SU-DHL-6 (cell line): ENCODE results near the gene LTBP1.
"Not testable (repeated sequence)": the region's sequence is repeated elsewhere in the genome, so short reads cannot be mapped to it uniquely, and the experiment has no call there.

Experiments used
- H2AFZ ChIP-seq: fragments of 200-600 bp; sonication (generic); 2 replicates; pipeline ENCODE4 v1.6.1; 2014; ENCODE audit warnings: low read depth, mild to moderate bottlenecking, moderate library complexity, mixed read lengths, antibody characterized with exemption, low read length; ENCODE audit not compliant: severe bottlenecking
- H3F3A ChIP-seq: fragments of 200-600 bp; shearing (Covaris generic); 2 replicates; pipeline ENCODE4 v1.6.0; 2016; ENCODE audit warnings: antibody characterized with exemption, mild to moderate bottlenecking; ENCODE audit not compliant: insufficient read depth
- H3K27ac ChIP-seq: fragments of 200-600 bp; sonication (generic); 2 replicates; pipeline ENCODE4 v1.5.1; 2016; ENCODE audit warnings: low read depth, mild to moderate bottlenecking, low read length, moderate library complexity, mixed read lengths
- H3K27me3 ChIP-seq: fragments of 200-600 bp; sonication (generic), shearing (Covaris generic); 2 replicates; pipeline ENCODE4 v1.6.0; 2014; ENCODE audit warnings: mild to moderate bottlenecking, low read length
- H3K36me3 ChIP-seq: fragments of 200-600 bp; sonication (generic); 2 replicates; pipeline ENCODE4 v1.6.1; 2014; ENCODE audit warnings: mild to moderate bottlenecking, low read length, mixed read lengths
- H3K4me2 ChIP-seq: fragments of 300-600, 200-600 bp; shearing (Covaris generic), sonication (generic); 2 replicates; pipeline ENCODE4 v1.6.0; 2014; ENCODE audit warnings: low read length, low read depth, mild to moderate bottlenecking; ENCODE audit not compliant: poor library complexity, severe bottlenecking
- H3K4me3 ChIP-seq: fragments of 200-600 bp; sonication (generic); 2 replicates; pipeline ENCODE4 v1.5.1; 2014; ENCODE audit warnings: antibody characterized with exemption, low read length, mild to moderate bottlenecking, mixed read lengths; ENCODE audit not compliant: insufficient read depth, poor library complexity, severe bottlenecking
- H3K79me2 ChIP-seq: fragments of 200-600 bp; sonication (generic); 2 replicates; pipeline ENCODE4 v1.6.1; 2014; ENCODE audit warnings: mild to moderate bottlenecking, low read length, moderate library complexity; ENCODE audit not compliant: insufficient read depth
- H3K9ac ChIP-seq: fragments of 200-600 bp; sonication (generic); 2 replicates; pipeline ENCODE4 v1.7.0; 2014; ENCODE audit warnings: mild to moderate bottlenecking, low read length
- H3K9me2 ChIP-seq: fragments of 200-600 bp; sonication (generic); replicated peaks from 2 replicates; pipeline ENCODE4 v1.6.1; 2014; ENCODE audit warnings: low read length; ENCODE audit not compliant: insufficient read depth
- H3K9me3 ChIP-seq: fragments of 200-600 bp; sonication (generic); 2 replicates; pipeline ENCODE4 v1.6.1; 2014; ENCODE audit warnings: low read length, mixed read lengths; ENCODE audit not compliant: insufficient read depth
- H4K20me1 ChIP-seq: fragments of 200-600 bp; sonication (generic); 2 replicates; pipeline ENCODE4 v1.6.1; 2014; ENCODE audit warnings: low read depth, mild to moderate bottlenecking, antibody characterized with exemption, low read length, moderate library complexity, mixed read lengths
- CTCF ChIP-seq: fragments of 200-600 bp; sonication (generic); IDR thresholded peaks from one replicate; pipeline ENCODE4 v1.5.1; 2017; ENCODE audit warnings: antibody characterized with exemption, mild to moderate bottlenecking, low read length, moderate library complexity; ENCODE audit not compliant: insufficient read depth, poor library complexity, severe bottlenecking
- EZH2phosphoT487 ChIP-seq: fragments of 200-600 bp; sonication (generic), shearing (Covaris generic); conservative IDR thresholded peaks from 2 replicates; pipeline ENCODE4 v1.6.1; 2018; ENCODE audit warnings: mild to moderate bottlenecking, antibody characterized with exemption, low read length, moderate library complexity, mixed read lengths

The LTBP1 gene

GRCh38 chr2:32976409-32977063, 29.8 kb downstream of the LTBP1 start:
- H3K4me2 ChIP-seq, result no peak overlapping the region
- no peaks in the 10 kb centered on the region for H3K27me3 ChIP-seq
- no peak overlapping the region for H3K9ac ChIP-seq

GRCh38 chr2:32977228-32977758, 30.5 kb downstream of the LTBP1 start:
- H4K20me1 ChIP-seq, result peaks cover 5% of the 10 kb centered on the region; the same call in 1 of the 2 replicates
- H2AFZ ChIP-seq, result no peak overlapping the region
- no peak overlapping the region for H3K4me3 ChIP-seq
- peaks cover 100% of the 10 kb centered on the region for H3K79me2 ChIP-seq
- H3K27me3 ChIP-seq, result no peaks in the 10 kb centered on the region
- no peaks in the 10 kb centered on the region for H3K9me2 ChIP-seq
- H3K27ac ChIP-seq, result no peak overlapping the region
- peaks cover 25% of the 10 kb centered on the region for H3K9me3 ChIP-seq
- H3F3A ChIP-seq, result 0 out of 2 replicates have a peak, but pooled peaks cover 4% of the 10 kb centered on the region
- H3K9ac ChIP-seq, result no peak overlapping the region
- TF ChIP-seq EZH2phosphoT487, result no peak
- no peak for TF ChIP-seq CTCF
- H3K36me3 ChIP-seq, result peaks cover 53% of the 10 kb centered on the region
- H3K4me2 ChIP-seq, result no peak overlapping the region

More at GRCh38 chr2:32976409-32977063, 29.8 kb downstream of the LTBP1 start:
- H3K9me3 ChIP-seq, result peaks cover 25% of the 10 kb centered on the region
- H3K27ac ChIP-seq, result no peak overlapping the region
- H4K20me1 ChIP-seq, result peaks cover 5% of the 10 kb centered on the region; the same call in 1 of the 2 replicates
- no peaks in the 10 kb centered on the region for H3K9me2 ChIP-seq
- 0 out of 2 replicates have a peak, but pooled peaks cover 4% of the 10 kb centered on the region for H3F3A ChIP-seq
- peaks cover 100% of the 10 kb centered on the region for H3K79me2 ChIP-seq
- H3K4me3 ChIP-seq, result no peak overlapping the region
- TF ChIP-seq EZH2phosphoT487 (no peak), CTCF (no peak)
- H3K36me3 ChIP-seq, result peaks cover 51% of the 10 kb centered on the region
- no peak overlapping the region for H2AFZ ChIP-seq

GRCh38 chr2:32981612-32982011, 34.9 kb downstream of the LTBP1 start:
- Histone ChIP-seq H3K4me2 (no peak overlapping the region), H4K20me1 (0 out of 2 replicates have a peak, but pooled peaks cover 5% of the 10 kb centered on the region), H3K9me3 (no peaks in the 10 kb centered on the region), H3K9me2 (no peaks in the 10 kb centered on the region), H2AFZ (no peak overlapping the region), H3K27ac (no peak overlapping the region), H3K9ac (no peak overlapping the region), H3K36me3 (peaks cover 27% of the 10 kb centered on the region), H3K27me3 (no peaks in the 10 kb centered on the region), H3K79me2 (peaks cover 98% of the 10 kb centered on the region), H3F3A (0 out of 2 replicates have a peak, but pooled peaks cover 4% of the 10 kb centered on the region), H3K4me3 (no peak overlapping the region)
- no peak for TF ChIP-seq CTCF
- TF ChIP-seq EZH2phosphoT487, result no peak

DNA sequence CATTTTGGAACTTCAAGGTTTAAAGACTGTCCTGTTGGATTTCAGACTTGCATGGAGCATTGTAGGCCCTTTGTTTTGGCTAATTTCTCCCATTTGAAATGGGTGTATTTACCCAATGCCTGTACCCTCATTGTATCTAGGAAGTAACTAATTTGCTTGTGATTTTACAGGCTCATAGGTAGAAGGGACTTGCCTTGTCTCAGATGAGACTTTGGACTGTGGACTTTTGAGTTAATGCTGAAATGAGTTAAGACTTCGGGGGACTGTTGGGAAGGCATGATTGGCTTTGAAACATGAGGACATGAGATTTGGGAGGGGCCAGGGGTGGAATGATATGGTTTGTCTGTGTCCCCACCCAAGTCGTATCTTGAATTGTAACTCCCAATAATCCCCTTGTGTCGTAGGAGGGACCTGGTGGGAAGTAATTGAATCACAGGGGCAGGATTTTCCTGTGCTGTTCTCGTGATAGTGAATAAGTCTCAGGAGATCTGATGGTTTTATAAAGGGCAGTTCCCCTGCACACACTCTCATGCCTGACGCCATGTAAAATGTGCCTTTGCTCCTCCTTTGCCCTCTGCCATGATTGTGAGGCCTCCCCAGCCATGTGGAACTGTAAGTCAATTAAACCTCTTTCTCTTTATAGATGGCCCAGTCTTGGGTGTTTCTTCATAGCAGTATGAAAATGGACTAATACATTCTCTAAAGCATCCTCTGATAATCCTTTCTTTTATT, 36.6 kb downstream of the LTBP1 start:
- Histone ChIP-seq H3K36me3 (peaks cover 34% of the 10 kb centered on the region), H3K79me2 (peaks cover 98% of the 10 kb centered on the region)
- H3K4me2 ChIP-seq, H3K4me3 ChIP-seq, H4K20me1 ChIP-seq, H3K9ac ChIP-seq, H3K27me3 ChIP-seq, H3K9me3 ChIP-seq, H2AFZ ChIP-seq, H3K27ac ChIP-seq, H3K9me2 ChIP-seq, H3F3A ChIP-seq: not testable (repeated sequence)
